Mesenchymal stem cell (in vitro differentiated cells and primary cell): Measurements from ENCODE around the gene SLA2.

Source experiments
- DNase-seq: peaks from one replicate; pipeline ENCODE4 v3.0.0-alpha.2; 2013
- H2AFZ ChIP-seq: one replicate; pipeline ENCODE4 v1.6.1; 2013; ENCODE audit warnings: low read depth, mild to moderate bottlenecking, control low read depth, inconsistent platforms, low read length, moderate library complexity
- H2AK5ac ChIP-seq: 2 replicates; pipeline ENCODE4 v1.6.1; 2013; ENCODE audit warnings: low read length, moderate library complexity, mild to moderate bottlenecking, inconsistent platforms; ENCODE audit not compliant: severe bottlenecking
- H2BK120ac ChIP-seq: one replicate; pipeline ENCODE4 v1.6.1; 2013; ENCODE audit warnings: low read depth, mild to moderate bottlenecking, inconsistent platforms, low read length, moderate library complexity
- H2BK12ac ChIP-seq, 2 experiments: one replicate each; pipeline ENCODE4 v1.6.1; 2013; ENCODE audit warnings: inconsistent platforms in 2 of 2, low read length in 2 of 2, mild to moderate bottlenecking in 2 of 2, moderate library complexity in 2 of 2, control low read depth in 1 of 2
- H2BK15ac ChIP-seq: one replicate; pipeline ENCODE4 v1.6.1; 2013; ENCODE audit warnings: mild to moderate bottlenecking, low read depth, inconsistent platforms; ENCODE audit not compliant: poor library complexity, severe bottlenecking
- H2BK5ac ChIP-seq: 2 replicates; pipeline ENCODE4 v1.6.1; 2013; ENCODE audit warnings: low read depth, mild to moderate bottlenecking, low read length, control low read depth, inconsistent platforms; ENCODE audit not compliant: poor library complexity, severe bottlenecking
- H3K14ac ChIP-seq, 2 experiments: one replicate each; pipeline ENCODE4 v1.6.1; 2013; ENCODE audit warnings: inconsistent platforms in 2 of 2, low read length in 2 of 2, control low read depth in 1 of 2, mild to moderate bottlenecking in 1 of 2, moderate library complexity in 1 of 2
- H3K18ac ChIP-seq, 2 experiments: one replicate each; pipeline ENCODE4 v1.6.1; 2013; ENCODE audit warnings: inconsistent platforms in 2 of 2, low read length in 2 of 2, control low read depth in 1 of 2, low read depth in 1 of 2, mild to moderate bottlenecking in 1 of 2
- H3K23ac ChIP-seq, 2 experiments: one replicate each; pipeline ENCODE4 v1.6.1; 2013; ENCODE audit warnings: inconsistent platforms in 2 of 2, low read length in 2 of 2, mild to moderate bottlenecking in 2 of 2, moderate library complexity in 2 of 2, control low read depth in 1 of 2
- H3K27ac ChIP-seq: 2 replicates; pipeline ENCODE4 v1.5.1; 2013; ENCODE audit warnings: mild to moderate bottlenecking, moderate library complexity, low read length, control low read depth, inconsistent platforms; ENCODE audit not compliant: poor library complexity, severe bottlenecking
- H3K27me3 ChIP-seq, 2 experiments: 2 replicates each; pipeline versions ENCODE4 v1.6.1 to v1.7.0; 2013; ENCODE audit warnings: low read length in 2 of 2, mild to moderate bottlenecking in 2 of 2, moderate library complexity in 2 of 2, control low read depth in 1 of 2, inconsistent platforms in 1 of 2; ENCODE audit not compliant: control insufficient read depth in 1 of 2, insufficient read depth in 1 of 2
- H3K36me3 ChIP-seq, 2 experiments: 2 replicates each; pipeline versions ENCODE4 v1.6.1 to v1.7.0; 2013; ENCODE audit warnings: low read length in 2 of 2, control low read depth in 1 of 2, inconsistent platforms in 1 of 2, low read depth in 1 of 2, mild to moderate bottlenecking in 1 of 2; ENCODE audit not compliant: insufficient read depth in 2 of 2, control insufficient read depth in 1 of 2
- H3K4ac ChIP-seq, 2 experiments: one replicate each; pipeline ENCODE4 v1.6.1; 2013; ENCODE audit warnings: inconsistent platforms in 2 of 2, low read length in 2 of 2, mild to moderate bottlenecking in 2 of 2, moderate library complexity in 2 of 2, control low read depth in 1 of 2, low read depth in 1 of 2
- H3K4me1 ChIP-seq: 2 replicates; pipeline ENCODE4 v1.6.1; 2013; ENCODE audit warnings: low read depth, low read length, control low read depth; ENCODE audit not compliant: control insufficient read depth, insufficient read depth
- H3K4me2 ChIP-seq: 2 replicates; pipeline ENCODE4 v1.6.1; 2013; ENCODE audit warnings: low read length, mild to moderate bottlenecking, inconsistent platforms; ENCODE audit not compliant: poor library complexity, severe bottlenecking
- H3K4me3 ChIP-seq, 2 experiments: 2 replicates each; pipeline versions ENCODE4 v1.5.1 to v1.7.0; 2013; ENCODE audit warnings: low read length in 2 of 2, mild to moderate bottlenecking in 2 of 2, control low read depth in 1 of 2, low read depth in 1 of 2; ENCODE audit not compliant: insufficient read depth in 1 of 2
- H3K79me1 ChIP-seq: replicated peaks from 2 replicates; pipeline ENCODE4 v1.6.1; 2013; ENCODE audit warnings: mild to moderate bottlenecking, control low read depth, low read length, inconsistent platforms; ENCODE audit not compliant: poor library complexity, severe bottlenecking
- H3K9ac ChIP-seq: 2 replicates; pipeline ENCODE4 v1.7.0; 2013; ENCODE audit warnings: mild to moderate bottlenecking, low read length, moderate library complexity
- H3K9me3 ChIP-seq: 2 replicates; pipeline ENCODE4 v1.7.0; 2013; ENCODE audit warnings: mild to moderate bottlenecking, low read length; ENCODE audit not compliant: control insufficient read depth
- H4K8ac ChIP-seq: one replicate; pipeline ENCODE4 v1.6.1; 2013; ENCODE audit warnings: inconsistent platforms, mild to moderate bottlenecking, low read length, moderate library complexity
- H4K91ac ChIP-seq: one replicate; pipeline ENCODE4 v1.6.1; 2013; ENCODE audit warnings: mild to moderate bottlenecking, low read length, inconsistent platforms
- WGBS: methylation state at CpG from one replicate; pipeline ENCODE4 v1.1.7; 2013; ENCODE audit warnings: mixed read lengths; 5-methylcytosine and 5-hydroxymethylcytosine counted together

Gene SLA2

GRCh38 chr20:36634342-36634741, 11.7 kb downstream of the SLA2 start:
- Histone ChIP-seq H3K4me1 (peaks cover 9% of the 10 kb centered on the region), H2BK120ac (no peak overlapping the region), H4K8ac (no peak overlapping the region), H3K4ac (no peak overlapping the region), H2BK15ac (no peak overlapping the region), H3K23ac (peak overlapping the region in 1 of 2 experiments; percentile 9), H2AK5ac (no peak overlapping the region), H3K14ac (peak overlapping the region in 1 of 2 experiments; percentile 35), H3K4me3 (no peak overlapping the region), H3K9ac (no peak overlapping the region), H3K36me3 (no peaks in the 10 kb centered on the region), H2BK12ac (no peak overlapping the region), H3K79me1 (no peaks in the 10 kb centered on the region), H4K91ac (no peak overlapping the region), H3K9me3 (no peaks in the 10 kb centered on the region), H2AFZ (no peak overlapping the region), H3K27me3 (peaks cover 0 to 9% of the 10 kb centered on the region in 2 experiments), H3K27ac (no peak overlapping the region), H3K4me2 (no peak overlapping the region), H3K18ac (no peak overlapping the region), H2BK5ac (no peak overlapping the region)
- 91% methylated on average over 11 of the region's 11 CpGs for WGBS
- no peak for DNase-seq

- H3K27ac ChIP-seq, result no peak overlapping the region
- no peak overlapping the region for H3K18ac ChIP-seq
- H2AK5ac ChIP-seq, result no peak overlapping the region
- no peak overlapping the region for H3K23ac ChIP-seq
- no peak overlapping the region for H3K4ac ChIP-seq
- H3K79me1 ChIP-seq, result no peaks in the 10 kb centered on the region
- no peak overlapping the region for H2BK12ac ChIP-seq
- no peak overlapping the region for H2AFZ ChIP-seq
- no peaks in the 10 kb centered on the region for H3K9me3 ChIP-seq
- H4K91ac ChIP-seq, result no peak overlapping the region
- H3K4me2 ChIP-seq, result no peak overlapping the region
- no peak overlapping the region for H2BK5ac ChIP-seq
- no peak overlapping the region for H3K14ac ChIP-seq
- no peaks in the 10 kb centered on the region for H3K36me3 ChIP-seq
- no peak overlapping the region for H2BK15ac ChIP-seq
- WGBS, result 87% methylated on average over 9 of the region's 9 CpGs
- no peak overlapping the region for H2BK120ac ChIP-seq
- no peak for DNase-seq
- peaks cover 9% of the 10 kb centered on the region for H3K4me1 ChIP-seq
- no peak overlapping the region for H3K9ac ChIP-seq
- H3K4me3 ChIP-seq, result peak overlapping the region in 1 of 2 experiments; percentile 14
- no peak overlapping the region for H4K8ac ChIP-seq
- peaks cover 0 to 9% of the 10 kb centered on the region in 2 experiments for H3K27me3 ChIP-seq
Measured at GRCh38 chr20:36633285-36633772, 12.7 kb downstream of the SLA2 start.

GRCh38 chr20:36632487-36633284, 13.3 kb downstream of the SLA2 start:
- no peak overlapping the region for H3K14ac ChIP-seq
- H4K8ac ChIP-seq, result no peak overlapping the region
- no peak overlapping the region for H4K91ac ChIP-seq
- H3K27ac ChIP-seq, result no peak overlapping the region
- no peak overlapping the region for H3K18ac ChIP-seq
- H2BK120ac ChIP-seq, result no peak overlapping the region
- H2AFZ ChIP-seq, result no peak overlapping the region
- 76% methylated on average over 14 of the region's 14 CpGs for WGBS
- H2AK5ac ChIP-seq, result no peak overlapping the region
- no peaks in the 10 kb centered on the region for H3K9me3 ChIP-seq
- no peak overlapping the region for H3K9ac ChIP-seq
- no peak overlapping the region for H3K4me3 ChIP-seq
- H3K4me2 ChIP-seq, result no peak overlapping the region
- no peaks in the 10 kb centered on the region for H3K79me1 ChIP-seq
- no peak overlapping the region for H2BK12ac ChIP-seq
- H2BK5ac ChIP-seq, result no peak overlapping the region
- no peaks in the 10 kb centered on the region for H3K36me3 ChIP-seq
- no peak overlapping the region for H3K4ac ChIP-seq
- peaks cover 0 to 9% of the 10 kb centered on the region in 2 experiments for H3K27me3 ChIP-seq
- H3K4me1 ChIP-seq, result peaks cover 9% of the 10 kb centered on the region
- H2BK15ac ChIP-seq, result no peak overlapping the region
- DNase-seq, result no peak
- no peak overlapping the region for H3K23ac ChIP-seq

DNA sequence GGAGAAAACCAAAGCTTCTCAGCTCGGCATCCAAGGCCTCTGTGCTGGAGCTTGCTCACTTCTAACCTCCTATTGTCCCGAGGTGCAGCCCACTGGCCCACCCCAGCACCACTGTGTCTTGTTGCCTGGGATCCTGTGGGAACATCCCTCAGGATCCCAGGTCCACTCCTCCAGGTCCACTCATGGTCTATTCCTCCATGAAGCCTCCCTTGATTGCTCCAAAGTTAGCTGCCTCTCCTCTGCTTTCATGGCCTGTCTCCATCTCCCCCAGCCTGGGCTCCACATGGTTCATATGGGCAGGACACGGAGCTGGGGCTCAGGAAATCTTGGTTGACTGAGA, 13.9 kb downstream of the SLA2 start:
- H2BK120ac ChIP-seq, result no peak overlapping the region
- H3K18ac ChIP-seq, result no peak overlapping the region
- H4K8ac ChIP-seq, result no peak overlapping the region
- no peak overlapping the region for H3K4me2 ChIP-seq
- peaks cover 9% of the 10 kb centered on the region for H3K4me1 ChIP-seq
- H3K14ac ChIP-seq, result no peak overlapping the region
- H3K27ac ChIP-seq, result no peak overlapping the region
- no peak overlapping the region for H3K23ac ChIP-seq
- no peak overlapping the region for H2BK12ac ChIP-seq
- peaks cover 0 to 9% of the 10 kb centered on the region in 2 experiments for H3K27me3 ChIP-seq
- peak overlapping the region in 1 of 2 experiments; percentile 16 for H3K4ac ChIP-seq
- H3K9ac ChIP-seq, result no peak overlapping the region
- no peaks in the 10 kb centered on the region for H3K9me3 ChIP-seq
- H2BK15ac ChIP-seq, result no peak overlapping the region
- no peak overlapping the region for H2AFZ ChIP-seq
- no peak overlapping the region for H2BK5ac ChIP-seq
- no peak overlapping the region for H2AK5ac ChIP-seq
- H3K79me1 ChIP-seq, result no peaks in the 10 kb centered on the region
- no peak for DNase-seq
- H3K36me3 ChIP-seq, result no peaks in the 10 kb centered on the region
- H4K91ac ChIP-seq, result no peak overlapping the region
- WGBS, result 85% methylated on average over 3 of the region's 3 CpGs
- H3K4me3 ChIP-seq, result no peak overlapping the region
